GM12865 (cell line): Measurements from ENCODE around the gene IL31RA.

Experiments
- DNase-seq: peaks from one replicate; pipeline ENCODE4 v3.0.0; 2010; ENCODE audit warnings: low read depth
- H3K4me3 ChIP-seq: 2 replicates; pipeline ENCODE4 v1.5.1; 2011; ENCODE audit warnings: mild to moderate bottlenecking, low read depth, low read length, control low read depth
- CTCF ChIP-seq: IDR thresholded peaks from 2 replicates; pipeline ENCODE4 v1.5.1; 2011; ENCODE audit warnings: low read length, control low read depth, low read depth, inconsistent platforms; ENCODE audit not compliant: insufficient read depth; ENCODE audit errors: missing control alignments

IL31RA gene

GRCh38 chr5:55858104-55858503 lies 6.9 kb downstream of the IL31RA start:
- no peak overlapping the region for H3K4me3 ChIP-seq
- TF ChIP-seq CTCF: no peak
- DNase-seq: no peak

- TF ChIP-seq CTCF: no peak
- peak; percentile 10 for DNase-seq
- H3K4me3 ChIP-seq: no peak overlapping the region
Observed at GRCh38 chr5:55860288-55860687, 9.1 kb downstream of the IL31RA start.

- no peak for DNase-seq
- H3K4me3 ChIP-seq: no peak overlapping the region
- no peak for TF ChIP-seq CTCF
Observed at GRCh38 chr5:55860709-55861108, 9.6 kb downstream of the IL31RA start.

- DNase-seq: no peak
- no peak for TF ChIP-seq CTCF
Observed at GRCh38 chr5:55864606-55865541, 13.7 kb downstream of the IL31RA start.

GRCh38 chr5:55865831-55866230 lies 14.7 kb downstream of the IL31RA start:
- no peak for TF ChIP-seq CTCF
- H3K4me3 ChIP-seq: no peak overlapping the region
- no peak for DNase-seq

More at GRCh38 chr5:55864606-55865541, 13.7 kb downstream of the IL31RA start:
- no peak overlapping the region for H3K4me3 ChIP-seq

GRCh38 chr5:55866485-55866884 lies 15.3 kb downstream of the IL31RA start:
- no peak overlapping the region for H3K4me3 ChIP-seq
- DNase-seq: no peak
- no peak for TF ChIP-seq CTCF

- TF ChIP-seq CTCF: no peak
- DNase-seq: no peak
- H3K4me3 ChIP-seq: no peak overlapping the region
Observed at GRCh38 chr5:55866934-55867333, 15.8 kb downstream of the IL31RA start.
